ENCODE data around the gene ACY1. TPM values are rescaled to one million over a fixed set of nuclear protein-coding genes. Genes with fewer than 3 reads are reported as not detected.
"Not testable (repeated sequence)": the region's sequence is repeated elsewhere in the genome, so short reads cannot be mapped to it uniquely, and the experiment has no call there.

ACY1 gene
- total and polyA plus RNA-seq, 2 donors (not counting 3 experiments of a cell fraction or from before 2014, with no cell fraction given) = 13.4 to 32.9 TPM

DNA sequence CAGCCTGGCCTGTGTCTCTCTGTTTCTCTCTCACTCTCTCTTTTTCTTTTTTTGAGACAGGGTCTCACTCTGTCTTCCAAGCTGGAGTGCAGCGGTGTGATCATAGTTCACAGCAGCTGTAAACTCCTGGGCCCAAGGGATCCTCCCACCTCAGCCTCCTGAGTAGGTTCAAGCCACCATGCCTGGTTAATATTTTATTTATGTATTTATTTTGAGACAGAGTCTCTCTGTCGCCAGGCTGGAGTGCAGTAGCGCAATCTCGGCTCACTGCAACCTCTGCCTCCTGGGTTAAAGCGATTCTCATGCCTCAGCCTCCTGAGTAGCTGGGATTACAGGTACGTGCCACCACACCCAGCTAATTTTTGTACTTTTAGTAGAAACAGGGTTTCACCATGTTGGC lies 50.4 kb downstream of the ACY1 start:
- H3K4me3 ChIP-seq (replicated peaks in 1 of 3; ENCODE audit: insufficient read depth in 1 of 3, low read depth in 1 of 3, low read length in 3 of 3); H3K79me2 ChIP-seq (ENCODE audit: control insufficient read depth, insufficient read depth, low read length); H3K4me2 ChIP-seq (ENCODE audit: insufficient read depth, low read length); H3K4me1 ChIP-seq (ENCODE audit: control insufficient read depth, extremely low read depth, insufficient read depth, low read length); intact Hi-C loops (cut with micrococcal nuclease); dilution Hi-C loops (cut with MboI; ENCODE audit: extremely low pct_ligation_motif_present, low sequenced_read_pairs); H4K20me1 ChIP-seq (replicated peaks; ENCODE audit: control insufficient read depth, extremely low read depth, insufficient read depth, low read length); H3K9me1 ChIP-seq (replicated peaks; ENCODE audit: control insufficient read depth, extremely low read depth, insufficient read depth, low read length); POLR2A ChIA-PET; H2AFZ ChIP-seq (ENCODE audit: low read depth, low read length); H3K9me3 ChIP-seq (replicated peaks; ENCODE audit: control insufficient read depth, insufficient read depth, low read length); FAIRE-seq; DNase-seq (ENCODE audit: low read depth, low spot score); H3K27ac ChIP-seq (ENCODE audit: insufficient read depth, low read depth, low read length); H3K9ac ChIP-seq (replicated peaks; ENCODE audit: extremely low read depth, insufficient read depth, low read length); H3K36me3 ChIP-seq (ENCODE audit: control insufficient read depth in 2 of 2, extremely low read depth in 1 of 2, insufficient read depth in 2 of 2, low read length in 2 of 2); BruUV-seq (replicated peaks); H3K27me3 ChIP-seq (ENCODE audit: control insufficient read depth in 2 of 2, insufficient read depth in 2 of 2, low read length in 2 of 2): not testable (repeated sequence)
- CTCF ChIA-PET = interaction anchor here (3.2 kb wide), 1 partner anchor 19 kb away, joined by 13 read pairs; no protein-coding TSS in a partner anchor

DNA sequence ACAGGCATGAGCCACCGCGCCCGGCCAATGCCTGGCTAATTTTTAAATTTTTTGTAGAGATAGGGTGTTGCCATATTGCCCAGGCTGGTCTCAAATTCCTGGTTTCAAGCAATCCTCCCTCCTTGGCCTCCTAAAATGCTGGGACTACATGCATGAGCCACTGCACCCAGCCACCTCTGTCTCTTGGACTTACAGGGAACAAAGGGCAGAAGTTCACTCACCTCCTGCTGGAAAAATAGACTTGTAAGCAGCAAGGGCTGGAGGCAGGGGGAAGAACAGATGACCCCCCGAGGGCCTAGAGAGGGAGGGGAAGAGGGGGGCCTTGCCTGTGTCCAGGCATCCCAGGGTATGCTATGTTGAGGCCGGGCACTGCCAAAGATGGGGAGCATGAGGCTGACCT lies 50.9 kb downstream of the ACY1 start:
- DNase-seq (ENCODE audit: low read depth, low spot score) (no peak), FAIRE-seq (no peak)
- TF ChIP-seq MYC (IDR thresholded peaks at IDR 0.05; ENCODE audit: low read depth, low read length) (no peak), FOS (IDR thresholded peaks at IDR 0.05; ENCODE audit: borderline replicate concordance, insufficient read depth, low read length) (no peak), JUN (IDR thresholded peaks at IDR 0.05; ENCODE audit: borderline replicate concordance, insufficient read depth, insufficient read length, low read depth) (no peak), POLR2A (IDR thresholded peaks at IDR 0.05; ENCODE audit: low read depth, low read length) (no peak), POLR2AphosphoS5 (IDR thresholded peaks at IDR 0.05; ENCODE audit: insufficient read depth, low read depth, low read length) (no peak), EZH2 (IDR thresholded peaks at IDR 0.05; ENCODE audit: borderline replicate concordance, low read depth, low read length, severe bottlenecking) (no peak), GATA2 (IDR thresholded peaks at IDR 0.05; ENCODE audit: insufficient read depth, insufficient read length, low read depth, low read length) (no peak)
- TF ChIP-seq, protein P1, sequence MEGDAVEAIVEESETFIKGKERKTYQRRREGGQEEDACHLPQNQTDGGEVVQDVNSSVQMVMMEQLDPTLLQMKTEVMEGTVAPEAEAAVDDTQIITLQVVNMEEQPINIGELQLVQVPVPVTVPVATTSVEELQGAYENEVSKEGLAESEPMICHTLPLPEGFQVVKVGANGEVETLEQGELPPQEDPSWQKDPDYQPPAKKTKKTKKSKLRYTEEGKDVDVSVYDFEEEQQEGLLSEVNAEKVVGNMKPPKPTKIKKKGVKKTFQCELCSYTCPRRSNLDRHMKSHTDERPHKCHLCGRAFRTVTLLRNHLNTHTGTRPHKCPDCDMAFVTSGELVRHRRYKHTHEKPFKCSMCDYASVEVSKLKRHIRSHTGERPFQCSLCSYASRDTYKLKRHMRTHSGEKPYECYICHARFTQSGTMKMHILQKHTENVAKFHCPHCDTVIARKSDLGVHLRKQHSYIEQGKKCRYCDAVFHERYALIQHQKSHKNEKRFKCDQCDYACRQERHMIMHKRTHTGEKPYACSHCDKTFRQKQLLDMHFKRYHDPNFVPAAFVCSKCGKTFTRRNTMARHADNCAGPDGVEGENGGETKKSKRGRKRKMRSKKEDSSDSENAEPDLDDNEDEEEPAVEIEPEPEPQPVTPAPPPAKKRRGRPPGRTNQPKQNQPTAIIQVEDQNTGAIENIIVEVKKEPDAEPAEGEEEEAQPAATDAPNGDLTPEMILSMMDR (IDR thresholded peaks at IDR 0.05; ENCODE audit: extremely low read depth in 1 of 2, insufficient read depth in 1 of 2, low read depth in 1 of 2, low read length in 2 of 2) = no peak
- TF ChIP-seq, protein P2, sequence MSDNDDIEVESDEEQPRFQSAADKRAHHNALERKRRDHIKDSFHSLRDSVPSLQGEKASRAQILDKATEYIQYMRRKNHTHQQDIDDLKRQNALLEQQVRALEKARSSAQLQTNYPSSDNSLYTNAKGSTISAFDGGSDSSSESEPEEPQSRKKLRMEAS (IDR thresholded peaks at IDR 0.05; ENCODE audit: insufficient read depth, insufficient read length) = no peak
- ChIA-PET POLR2A (no interaction called here), CTCF (no interaction called here)
- Histone ChIP-seq H3K27ac (ENCODE audit: insufficient read depth, low read depth, low read length) (no peak overlapping the region), H4K20me1 (replicated peaks; ENCODE audit: control insufficient read depth, extremely low read depth, insufficient read depth, low read length) (no peaks in the 10 kb centered on the region), H3K27me3 (ENCODE audit: control insufficient read depth in 2 of 2, insufficient read depth in 2 of 2, low read length in 2 of 2) (no peaks in the 10 kb centered on the region), H3K36me3 (ENCODE audit: control insufficient read depth in 2 of 2, extremely low read depth in 1 of 2, insufficient read depth in 2 of 2, low read length in 2 of 2) (no peaks in the 10 kb centered on the region), H3K4me2 (ENCODE audit: insufficient read depth, low read length) (no peak overlapping the region), H3K4me3 (replicated peaks in 1 of 3; ENCODE audit: insufficient read depth in 1 of 3, low read depth in 1 of 3, low read length in 3 of 3) (no peak overlapping the region), H2AFZ (ENCODE audit: low read depth, low read length) (no peak overlapping the region), H3K9me3 (replicated peaks; ENCODE audit: control insufficient read depth, insufficient read depth, low read length) (no peaks in the 10 kb centered on the region), H3K9ac (replicated peaks; ENCODE audit: extremely low read depth, insufficient read depth, low read length) (no peak overlapping the region), H3K4me1 (ENCODE audit: control insufficient read depth, extremely low read depth, insufficient read depth, low read length) (no peaks in the 10 kb centered on the region), H3K79me2 (ENCODE audit: control insufficient read depth, insufficient read depth, low read length) (no peaks in the 10 kb centered on the region), H3K9me1 (replicated peaks; ENCODE audit: control insufficient read depth, extremely low read depth, insufficient read depth, low read length) (no peaks in the 10 kb centered on the region)
- no TSS peak for BruUV-seq (replicated peaks)
- intact Hi-C loops (cut with micrococcal nuclease) = no loop called here
- dilution Hi-C loops (cut with MboI; ENCODE audit: extremely low pct_ligation_motif_present, low sequenced_read_pairs) = no loop called here

Measured in endothelial cell of umbilical vein (primary cell).